GM12891 (cell line): Measurements from ENCODE around the gene ARPC4.

ENCODE experiments used
- POLR2A ChIP-seq: IDR thresholded peaks from 2 replicates; pipeline ENCODE4 v1.6.1; 2011; ENCODE audit warnings: low read depth, low read length, control low read depth
- POLR2AphosphoS5 ChIP-seq: IDR thresholded peaks from 2 replicates; pipeline ENCODE4 v1.6.1; 2011; ENCODE audit warnings: low read depth, low read length, control low read depth
- TAF1 ChIP-seq: IDR thresholded peaks from 2 replicates; pipeline ENCODE4 v1.6.1; 2011; ENCODE audit warnings: low read depth, low read length, control low read depth

GRCh38 chr3:9812870-9813483, 20.1 kb downstream of the ARPC4 start:
- TF ChIP-seq POLR2A (peak; percentile 39; the same call in 1 of the 2 replicates), POLR2AphosphoS5 (peak; percentile 49), TAF1 (no peak)
